ENCODE results near the gene SGTB.

SGTB gene, protein sequence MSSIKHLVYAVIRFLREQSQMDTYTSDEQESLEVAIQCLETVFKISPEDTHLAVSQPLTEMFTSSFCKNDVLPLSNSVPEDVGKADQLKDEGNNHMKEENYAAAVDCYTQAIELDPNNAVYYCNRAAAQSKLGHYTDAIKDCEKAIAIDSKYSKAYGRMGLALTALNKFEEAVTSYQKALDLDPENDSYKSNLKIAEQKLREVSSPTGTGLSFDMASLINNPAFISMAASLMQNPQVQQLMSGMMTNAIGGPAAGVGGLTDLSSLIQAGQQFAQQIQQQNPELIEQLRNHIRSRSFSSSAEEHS

DNA sequence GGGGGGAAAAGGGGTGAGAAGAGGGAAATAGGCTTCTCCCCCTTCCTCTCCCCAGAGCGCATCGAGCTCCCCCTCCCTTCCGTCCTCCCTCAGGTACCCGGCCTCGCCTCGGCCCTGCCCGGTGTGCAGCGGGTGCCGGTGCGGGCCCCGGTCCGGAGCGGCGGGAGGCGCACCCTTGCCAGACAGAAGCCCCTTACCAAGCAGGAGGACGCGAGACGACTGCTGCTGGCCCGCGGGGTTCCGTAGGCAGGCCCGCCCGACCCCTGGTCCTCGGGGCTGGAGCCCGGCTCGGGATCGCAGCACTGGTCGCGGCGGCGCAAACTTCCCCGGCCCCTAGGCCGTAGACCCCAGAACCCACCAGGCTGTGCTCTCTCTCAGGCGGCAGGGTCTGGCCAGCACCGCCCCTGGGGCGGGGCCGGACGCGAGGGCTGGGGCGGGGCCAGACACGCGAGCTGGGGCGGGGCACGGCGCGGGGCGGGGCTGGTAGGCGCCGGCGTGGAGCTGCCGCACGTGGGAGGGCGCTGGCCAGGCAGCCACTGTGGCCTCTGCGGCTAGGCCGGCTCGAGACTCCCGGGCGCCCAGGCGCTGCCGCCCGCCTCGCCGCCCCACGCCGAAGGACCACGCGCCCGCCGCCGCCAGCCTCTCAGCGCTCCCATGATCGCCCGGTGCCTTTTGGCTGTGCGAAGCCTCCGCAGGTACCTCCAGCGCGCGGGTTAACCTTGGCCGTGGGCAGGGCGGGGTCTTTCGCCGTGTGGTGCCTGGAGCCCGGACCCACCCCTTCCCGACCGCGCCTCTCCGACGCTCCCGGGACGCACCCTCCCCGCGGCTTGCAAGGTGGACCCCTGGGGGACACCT, at the start of gene SGTB, which contains the start of gene NLN:
Gene SGTB (minus strand): TSS at position 390 of the 855 bp plus-strand sequence. CDS start 1,302 bp downstream, outside the sequence.
Gene NLN (plus strand): TSS at position 486 of the 855 bp plus-strand sequence. CDS start 169 bp downstream, at position 655.
- DNase-seq, result peak; percentile 91 to 98 (median 97)

DNA sequence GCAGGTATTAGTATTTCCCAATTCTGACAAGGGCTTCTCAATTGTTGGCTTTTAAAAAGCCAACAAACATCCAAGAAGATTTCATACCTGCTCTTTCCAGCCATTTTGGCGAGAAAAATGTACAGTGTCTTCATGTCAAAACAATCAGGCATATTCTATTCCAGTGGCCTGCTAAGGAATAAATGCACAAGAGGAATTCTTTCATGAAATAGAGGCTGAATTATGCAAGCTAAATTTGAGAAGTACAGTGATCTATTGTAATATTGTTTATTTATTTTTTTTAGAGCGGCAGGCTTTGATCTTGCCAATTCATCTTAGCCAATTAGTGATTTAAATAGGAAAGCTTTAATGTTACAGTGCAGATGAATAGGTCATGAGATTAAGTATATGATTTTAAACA, 49.4 kb upstream of the SGTB start:
- DNase-seq, result no peak

DNA sequence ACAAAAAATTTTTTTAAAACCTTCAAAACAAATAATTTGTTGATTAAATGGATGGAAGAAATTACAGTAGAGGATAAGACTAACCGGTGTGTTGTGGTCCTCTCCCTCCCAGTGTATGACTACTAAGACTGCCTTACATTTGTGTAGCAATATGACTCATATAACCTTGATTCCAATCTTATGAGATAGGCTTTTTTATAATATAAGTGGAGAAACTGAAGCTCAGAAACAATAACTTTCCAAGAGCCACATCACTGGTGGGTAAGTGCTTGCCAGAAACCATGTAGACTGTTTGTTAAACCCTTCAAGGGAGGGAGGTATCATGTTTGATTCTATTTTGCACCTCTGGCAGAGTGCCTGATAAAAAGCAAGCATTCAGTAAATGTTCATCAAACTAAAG, 47.6 kb upstream of the SGTB start:
- DNase-seq, result no peak

DNA sequence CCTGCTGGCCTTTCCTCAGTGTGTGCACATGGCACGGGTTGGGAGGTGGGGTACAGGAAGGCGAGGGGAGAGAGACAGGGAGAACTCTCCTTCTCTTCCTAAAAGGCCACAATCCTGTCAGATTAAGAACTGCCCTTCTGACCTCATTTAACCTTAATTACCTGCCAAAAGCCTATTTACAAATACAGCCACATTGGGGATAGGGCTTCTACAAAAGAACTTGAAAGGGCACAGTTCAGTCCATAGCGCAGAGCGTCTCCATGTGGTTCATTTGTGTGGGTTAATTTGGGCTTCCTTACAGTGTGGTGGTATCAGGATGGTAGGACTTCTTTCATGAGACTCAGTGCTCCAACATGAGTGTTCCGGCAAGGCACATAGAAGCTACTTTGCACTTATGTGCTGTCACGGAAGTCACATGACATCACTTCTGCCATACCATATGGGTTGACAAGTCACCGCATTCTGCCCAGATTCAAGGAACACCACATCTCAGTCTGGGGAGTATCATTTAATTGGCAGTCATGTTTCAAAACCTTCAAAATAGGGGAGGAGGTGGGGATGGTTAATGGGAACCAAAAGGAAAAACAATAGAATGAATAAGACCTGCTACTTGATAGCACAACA, 46.9 kb upstream of the SGTB start:
- DNase-seq, result no peak

DNA sequence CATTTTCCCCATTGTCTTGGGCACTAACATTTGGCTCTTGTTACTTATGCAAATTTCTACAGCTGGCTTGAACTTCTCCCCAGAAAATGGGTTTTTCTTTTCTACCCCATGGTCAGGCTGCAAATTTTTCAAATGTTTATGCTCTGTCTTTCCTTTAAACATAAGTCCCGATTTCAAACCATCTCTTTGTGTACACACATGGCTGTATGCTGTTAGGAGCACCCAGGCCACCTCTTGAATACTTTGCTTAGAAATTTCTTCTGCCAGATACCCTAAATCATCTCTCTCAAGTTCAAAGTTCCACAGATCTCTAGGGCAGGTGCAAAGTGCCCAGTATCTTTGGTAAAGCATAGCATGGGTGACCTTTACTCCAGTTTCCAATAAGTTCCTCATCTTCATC, 45.7 kb upstream of the SGTB start:
- no peak for DNase-seq

DNA sequence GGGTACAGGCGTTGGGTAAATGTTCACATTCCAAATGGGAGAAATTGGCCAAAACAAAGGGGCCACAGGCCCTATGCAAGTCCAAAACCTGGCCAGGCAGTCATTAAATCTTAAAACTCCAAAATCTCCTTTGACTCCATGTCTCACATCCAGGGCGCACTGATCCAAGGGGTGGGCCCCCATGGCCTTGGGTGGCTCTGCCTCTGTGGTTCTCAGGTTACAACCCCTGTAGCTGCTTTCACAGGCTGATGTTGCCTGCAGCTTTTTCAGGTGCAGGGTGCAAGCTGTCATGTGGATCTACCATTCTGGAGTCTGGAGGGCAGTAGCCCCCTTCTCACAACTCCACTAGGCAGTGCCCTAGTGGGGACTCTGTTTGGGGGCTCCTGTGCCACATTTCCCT, 44.9 kb upstream of the SGTB start:
- DNase-seq, result no peak

DNA sequence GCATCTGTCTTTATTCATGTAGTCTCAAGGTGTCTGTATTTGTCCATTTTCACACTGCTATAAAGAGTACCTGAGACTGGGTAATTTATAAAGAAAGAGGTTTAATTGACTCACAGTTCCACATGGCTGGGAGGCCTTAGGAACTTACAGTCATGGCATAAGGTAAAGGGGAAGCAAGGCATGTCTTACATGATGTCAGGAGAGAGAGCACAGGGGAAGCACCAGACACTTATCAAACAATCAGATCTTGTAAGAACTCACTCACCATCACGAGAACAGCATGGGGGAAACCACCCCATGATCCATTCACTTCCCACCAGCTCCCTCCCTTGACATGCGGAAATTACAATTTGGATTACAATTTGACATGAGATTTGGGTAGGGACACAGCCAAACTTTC, 44.3 kb upstream of the SGTB start:
- peak; percentile 45 to 58 (median 49) for DNase-seq

DNA sequence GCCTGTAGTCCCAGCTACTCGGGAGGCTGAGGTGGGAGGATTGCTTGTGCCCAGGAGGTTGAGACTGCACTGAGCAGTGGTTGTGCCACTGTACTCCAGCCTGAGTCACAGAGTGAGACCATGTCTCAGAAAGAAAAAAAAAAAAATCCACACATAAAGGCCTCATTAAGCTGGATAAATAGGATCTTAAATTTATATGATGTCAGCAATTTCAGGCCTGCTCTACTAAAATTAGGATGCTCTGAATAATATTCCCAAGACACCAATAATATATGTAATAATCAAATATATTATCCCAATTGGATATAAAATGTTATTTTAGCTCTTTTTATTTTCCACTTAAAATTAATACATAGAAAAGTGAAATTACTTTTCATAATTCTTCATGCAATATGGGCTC, 43.7 kb upstream of the SGTB start:
- DNase-seq, result no peak

DNA sequence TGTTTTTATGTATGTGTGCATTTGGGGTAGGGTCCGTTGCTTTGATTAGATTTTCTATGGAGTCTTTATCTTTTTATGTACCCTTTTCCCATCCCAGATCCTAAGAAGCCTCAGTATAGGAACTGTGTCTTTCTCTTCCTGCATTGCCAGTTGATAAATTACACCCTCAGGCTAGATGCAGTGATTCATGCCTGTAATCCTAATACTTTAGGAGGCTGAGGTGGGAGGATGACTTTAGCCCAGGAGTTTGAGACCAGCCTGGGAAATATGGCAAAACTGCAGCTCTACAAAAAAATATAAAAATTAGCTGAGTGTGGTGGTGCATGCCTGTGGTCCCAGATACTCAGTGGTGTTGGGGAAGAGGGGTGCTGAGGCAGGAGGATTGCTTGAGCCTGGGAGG, 40.3 kb upstream of the SGTB start:
- DNase-seq, result no peak

DNA sequence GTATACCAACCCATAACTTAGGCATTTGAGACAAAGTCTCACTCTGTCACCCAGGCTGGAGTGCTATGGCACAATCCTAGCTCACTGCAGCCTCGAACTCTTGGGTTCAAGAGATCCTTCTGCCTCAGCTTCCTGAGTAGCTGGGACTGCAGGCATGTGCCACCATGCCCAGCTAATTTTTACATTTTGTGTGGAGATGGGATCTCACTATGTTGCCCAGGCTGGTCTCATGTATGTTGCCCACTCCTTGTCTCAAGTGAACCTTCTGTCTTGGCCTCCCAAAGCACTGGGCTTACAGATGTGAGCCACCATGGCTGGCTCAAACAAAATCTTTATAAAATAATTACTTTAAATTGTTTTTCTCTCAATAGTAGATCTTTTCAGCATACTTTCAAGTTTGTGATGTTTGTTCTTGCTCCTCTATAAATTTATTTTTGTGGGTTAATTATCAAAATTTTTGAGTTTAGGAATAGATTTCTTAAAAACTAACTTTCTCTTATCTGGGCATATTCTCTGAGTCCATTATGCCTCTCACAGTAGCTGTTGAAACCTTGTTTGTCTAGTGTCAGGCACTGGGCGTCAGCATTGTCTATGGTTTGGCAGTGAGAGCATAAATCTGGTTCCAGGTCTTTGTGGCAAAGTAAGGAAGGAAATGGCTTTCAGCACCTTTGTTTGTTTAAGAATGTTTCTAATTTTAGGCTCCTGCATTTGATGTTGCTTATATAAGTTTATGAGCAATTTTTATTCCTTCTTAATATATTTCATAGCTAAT, 38.8 kb upstream of the SGTB start:
- no peak for DNase-seq

DNA sequence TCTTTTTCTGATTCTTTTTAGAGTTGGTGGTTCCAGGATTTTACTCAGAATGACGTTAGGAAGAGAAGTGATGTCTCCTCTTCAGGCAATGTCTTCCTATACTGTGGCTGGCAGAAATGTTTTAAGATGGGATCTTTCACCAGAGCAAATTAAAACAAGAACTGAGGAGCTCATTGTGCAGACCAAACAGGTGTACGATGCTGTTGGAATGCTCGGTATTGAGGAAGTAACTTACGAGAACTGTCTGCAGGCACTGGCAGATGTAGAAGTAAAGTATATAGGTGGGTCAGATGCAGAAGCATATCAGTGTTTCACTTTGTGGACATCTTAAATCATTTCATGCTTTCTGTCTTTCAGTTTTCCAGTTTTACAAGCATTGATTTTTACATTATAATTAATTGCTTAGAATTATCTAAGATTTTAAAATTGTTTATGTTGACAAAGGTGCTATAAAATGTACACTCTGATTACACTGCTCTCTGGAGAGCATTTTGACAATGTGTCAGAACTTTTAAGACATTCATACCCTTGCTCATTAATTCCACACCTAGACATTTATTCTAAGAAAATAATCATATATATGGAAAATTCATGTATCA, 36.7 kb upstream of the SGTB start:
- DNase-seq, result no peak

DNA sequence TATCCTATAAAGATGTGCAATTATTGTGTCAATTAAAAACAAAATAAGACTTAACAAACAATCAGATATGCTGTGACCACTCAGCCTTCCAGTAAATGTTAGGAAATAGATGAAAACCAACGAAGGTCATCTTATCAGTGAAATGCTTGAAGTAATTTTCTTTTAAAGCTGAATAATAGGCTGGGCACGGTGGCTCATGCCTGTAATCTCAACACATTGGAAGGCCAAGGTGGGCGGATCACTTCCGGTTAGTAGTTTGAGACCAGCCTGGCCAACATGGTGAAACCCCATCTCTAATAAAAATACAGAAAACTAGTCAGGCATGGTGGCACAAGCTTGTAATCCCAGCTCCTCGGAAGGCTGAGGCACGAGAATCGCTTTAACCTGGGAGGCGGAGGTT, 31.3 kb upstream of the SGTB start:
- no peak for DNase-seq

DNA sequence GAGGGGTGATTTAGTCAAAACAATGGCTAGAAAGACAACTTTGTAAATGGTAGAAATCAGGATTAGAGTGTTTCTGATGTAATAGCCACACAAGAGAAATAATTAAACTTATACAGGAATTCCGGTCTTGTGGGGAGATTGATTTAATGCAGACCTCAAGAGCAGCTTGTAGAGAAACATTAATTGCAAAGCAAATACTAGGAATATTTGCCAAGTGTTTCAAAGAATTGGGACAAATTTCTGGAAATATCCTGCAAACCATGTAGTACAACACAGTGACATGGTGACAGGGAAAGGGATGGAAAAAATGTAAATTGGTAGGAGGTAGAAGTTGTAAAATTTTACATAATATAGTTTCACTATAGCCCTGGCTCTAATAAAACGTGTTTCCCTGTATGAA, 29.0 kb upstream of the SGTB start:
- DNase-seq, result no peak

DNA sequence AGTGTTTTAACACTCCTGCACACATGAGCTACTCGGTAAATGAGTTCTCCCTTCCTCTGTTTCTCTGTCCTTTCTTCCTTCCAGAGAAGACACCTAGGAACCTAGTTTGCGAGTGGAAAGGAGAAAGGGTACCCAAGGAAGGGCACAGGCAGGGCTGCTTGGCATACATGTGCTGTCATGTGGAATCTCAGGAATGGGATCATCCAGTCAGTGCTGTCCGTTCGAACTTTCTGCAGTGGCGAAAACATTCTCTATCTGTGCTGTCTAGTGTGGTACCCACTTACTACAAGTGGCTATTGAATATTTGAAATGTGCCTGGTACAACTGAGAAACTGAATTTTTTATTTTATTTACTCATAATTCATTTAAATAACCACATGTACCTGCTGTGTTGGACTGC, 28.0 kb upstream of the SGTB start:
- no peak for DNase-seq

DNA sequence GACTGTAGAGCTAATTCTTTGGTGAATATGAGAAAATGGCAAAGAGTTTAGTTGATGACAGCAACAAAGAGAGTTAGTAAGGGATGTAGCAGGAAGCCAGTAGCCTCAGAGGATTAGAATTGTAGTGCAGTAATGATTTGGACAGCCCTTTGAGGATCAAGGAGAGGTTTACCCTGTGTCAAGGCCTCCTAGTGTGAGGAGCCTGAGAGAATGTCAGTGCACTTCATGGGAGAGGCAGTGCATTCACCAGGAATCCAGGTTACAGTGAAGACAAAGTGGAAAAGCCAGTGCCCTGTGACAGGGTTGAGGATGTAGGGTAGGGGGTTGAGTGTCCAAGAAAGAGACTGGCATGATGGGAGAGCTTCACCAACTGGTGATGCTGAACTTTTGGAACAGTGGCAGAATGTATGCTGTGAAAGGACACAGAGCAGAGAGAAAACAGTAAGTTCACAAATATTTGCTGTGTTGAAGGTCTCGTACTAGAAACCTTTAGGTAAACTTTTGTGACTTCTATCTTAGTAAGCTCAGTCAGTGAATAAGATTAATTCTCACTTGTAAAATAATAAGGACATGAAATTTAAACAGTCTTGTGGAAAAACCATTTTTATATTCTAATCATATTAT, 27.4 kb upstream of the SGTB start:
- DNase-seq, result no peak

DNA sequence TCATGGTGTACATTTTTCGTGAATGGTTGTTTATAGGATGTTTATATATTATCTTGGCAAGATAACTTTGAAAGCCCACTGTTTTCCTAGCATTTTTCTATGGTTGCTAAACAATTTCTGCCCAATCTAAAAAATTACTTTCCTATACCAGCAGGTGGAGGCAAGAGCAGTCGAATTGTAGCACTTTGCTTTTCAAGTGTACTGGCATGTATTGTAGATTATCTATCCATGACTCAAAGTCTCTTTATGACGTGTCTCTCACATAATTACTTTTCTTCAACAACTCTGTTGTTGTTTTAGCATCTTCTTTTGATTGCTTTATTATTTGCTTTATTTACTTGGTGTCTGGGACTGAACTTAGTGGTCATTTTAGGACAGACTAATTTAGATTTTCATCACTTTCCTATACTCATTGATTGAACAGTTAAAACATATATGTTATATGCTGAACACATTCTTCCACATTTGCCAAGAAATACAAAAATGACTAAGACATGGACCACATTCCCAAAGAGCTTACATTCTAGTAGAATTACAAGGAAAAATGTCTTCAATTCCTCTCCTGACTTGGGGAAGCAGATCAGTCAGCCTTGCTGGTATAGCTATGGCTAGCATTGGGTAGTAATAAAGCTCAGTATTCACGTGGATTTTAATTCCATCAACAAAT, 20.8 kb upstream of the SGTB start:
- peak; percentile 59 to 78 (median 77) for DNase-seq

DNA sequence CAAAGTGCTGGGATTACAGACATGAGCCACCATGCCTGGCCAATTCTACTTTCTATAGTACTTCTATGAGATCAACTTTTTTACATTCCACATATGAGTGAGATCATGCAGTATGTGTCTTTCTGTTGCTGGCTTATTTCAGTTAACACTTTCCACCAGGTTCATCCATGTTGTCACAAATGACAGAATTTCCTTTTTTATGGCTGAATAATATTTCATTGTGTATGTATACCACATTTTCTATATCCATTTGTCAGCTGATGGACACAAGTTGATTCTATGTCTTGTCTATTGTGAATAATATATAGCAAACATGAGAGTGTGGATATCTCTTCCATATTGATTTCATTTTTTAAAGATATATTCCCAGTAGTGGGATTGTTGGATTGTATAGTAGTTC, 17.3 kb upstream of the SGTB start:
- no peak for DNase-seq

DNA sequence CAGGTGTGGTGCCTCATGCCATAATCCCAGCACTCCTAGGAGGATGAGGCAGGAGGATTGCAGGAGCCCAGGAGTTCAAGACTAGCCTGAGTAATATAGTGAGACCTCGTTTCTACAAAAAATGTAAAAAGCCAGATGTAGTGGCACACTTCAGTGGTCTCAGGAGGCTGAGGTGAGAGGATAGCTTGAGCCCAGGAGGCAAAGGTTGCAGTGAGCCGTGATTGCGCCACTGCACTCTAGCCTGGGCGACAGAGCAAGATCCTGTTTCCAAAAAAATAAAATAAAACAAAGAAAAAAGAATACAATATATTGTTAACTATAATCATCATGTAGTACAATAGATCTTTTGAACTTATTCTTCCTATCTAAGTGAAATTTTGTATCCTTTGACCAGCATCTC, 16.4 kb upstream of the SGTB start:
- DNase-seq, result no peak

DNA sequence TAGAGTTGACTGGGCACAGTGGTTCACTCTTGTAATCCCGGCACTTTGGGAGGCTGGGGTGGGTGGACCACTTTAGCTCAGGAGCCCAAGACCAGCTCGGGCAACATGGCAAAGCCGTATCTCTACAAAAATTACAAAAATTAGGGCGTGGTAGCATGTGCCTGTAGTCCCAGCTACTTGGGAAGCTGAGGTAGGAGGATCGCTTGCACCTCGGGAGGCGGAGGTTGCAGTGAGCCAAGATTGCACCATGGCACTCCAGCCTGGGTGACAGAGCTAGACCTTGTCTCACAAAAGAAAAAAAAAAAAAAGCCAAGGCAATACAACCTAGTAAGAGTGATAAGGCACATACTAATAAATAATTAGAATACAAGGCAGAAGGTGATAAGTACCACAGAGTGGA, 15.9 kb upstream of the SGTB start:
- DNase-seq, result no peak

DNA sequence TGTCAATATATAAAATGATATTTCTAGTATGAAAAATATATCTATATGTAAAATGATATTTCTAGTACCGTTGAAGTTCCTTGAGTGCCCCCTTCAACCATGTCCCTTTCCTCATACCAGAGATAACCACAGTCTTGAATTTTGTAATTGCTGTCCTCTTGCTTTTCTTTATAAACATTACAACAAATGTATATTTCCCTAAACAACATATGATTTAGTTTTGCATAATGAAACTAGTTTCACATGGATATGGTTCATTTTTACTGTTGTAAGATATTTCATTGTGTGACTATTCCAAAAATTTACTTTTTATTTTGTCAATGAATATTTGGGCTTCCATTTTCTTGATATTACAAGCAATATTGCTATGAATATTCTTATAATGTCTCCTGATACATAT, 14.1 kb upstream of the SGTB start:
- peak in 2 of 3 donors; percentile 30 to 41 for DNase-seq

DNA sequence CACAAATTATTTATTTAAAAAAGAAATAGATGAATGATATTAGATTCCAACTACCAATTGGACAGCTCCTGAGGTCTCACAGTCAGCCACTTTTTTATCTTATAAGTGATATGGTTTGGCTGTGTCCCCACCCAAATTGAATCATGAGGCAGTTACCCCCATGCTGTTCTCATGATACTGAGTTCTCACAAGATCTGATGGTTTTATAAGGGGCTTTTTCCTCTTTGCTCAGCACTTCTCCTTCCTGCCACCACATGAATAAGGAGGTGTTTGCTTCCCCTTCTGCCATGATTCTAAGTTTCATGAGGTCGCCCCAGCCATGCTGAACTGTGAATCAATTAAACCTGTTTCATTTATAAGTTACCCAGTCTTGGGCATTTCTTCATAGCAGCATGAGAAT, 13.0 kb upstream of the SGTB start:
- peak; percentile 76 to 84 (median 81) for DNase-seq
